Measurements from ENCODE around the gene SYT6.

SYT6 gene

DNA sequence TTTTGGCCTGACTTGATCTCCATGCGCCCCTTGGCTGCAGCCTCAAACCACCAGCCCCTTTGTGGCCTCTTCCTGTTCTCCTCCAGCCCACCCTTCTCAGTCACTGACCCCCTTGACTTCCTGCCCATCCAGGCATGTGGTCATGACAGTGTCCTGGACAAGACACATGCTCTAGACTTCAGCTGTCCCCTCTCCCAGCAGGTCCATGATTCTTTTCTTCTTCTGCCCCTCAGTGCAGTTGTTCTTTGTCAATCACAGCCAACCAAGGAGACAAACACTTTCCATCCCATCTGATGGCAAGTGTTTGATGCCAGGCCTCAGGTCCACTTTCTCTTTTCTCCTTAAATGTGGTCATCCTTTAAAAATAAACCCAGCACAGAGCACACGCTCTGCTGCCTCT is 49.7 kb downstream of the SYT6 start:
- TF ChIP-seq, protein P1, sequence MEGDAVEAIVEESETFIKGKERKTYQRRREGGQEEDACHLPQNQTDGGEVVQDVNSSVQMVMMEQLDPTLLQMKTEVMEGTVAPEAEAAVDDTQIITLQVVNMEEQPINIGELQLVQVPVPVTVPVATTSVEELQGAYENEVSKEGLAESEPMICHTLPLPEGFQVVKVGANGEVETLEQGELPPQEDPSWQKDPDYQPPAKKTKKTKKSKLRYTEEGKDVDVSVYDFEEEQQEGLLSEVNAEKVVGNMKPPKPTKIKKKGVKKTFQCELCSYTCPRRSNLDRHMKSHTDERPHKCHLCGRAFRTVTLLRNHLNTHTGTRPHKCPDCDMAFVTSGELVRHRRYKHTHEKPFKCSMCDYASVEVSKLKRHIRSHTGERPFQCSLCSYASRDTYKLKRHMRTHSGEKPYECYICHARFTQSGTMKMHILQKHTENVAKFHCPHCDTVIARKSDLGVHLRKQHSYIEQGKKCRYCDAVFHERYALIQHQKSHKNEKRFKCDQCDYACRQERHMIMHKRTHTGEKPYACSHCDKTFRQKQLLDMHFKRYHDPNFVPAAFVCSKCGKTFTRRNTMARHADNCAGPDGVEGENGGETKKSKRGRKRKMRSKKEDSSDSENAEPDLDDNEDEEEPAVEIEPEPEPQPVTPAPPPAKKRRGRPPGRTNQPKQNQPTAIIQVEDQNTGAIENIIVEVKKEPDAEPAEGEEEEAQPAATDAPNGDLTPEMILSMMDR (conservative IDR thresholded peaks at IDR 0.05; ENCODE audit: low read depth, low read length), result no peak
- H3K27ac ChIP-seq, result no peak overlapping the region

DNA sequence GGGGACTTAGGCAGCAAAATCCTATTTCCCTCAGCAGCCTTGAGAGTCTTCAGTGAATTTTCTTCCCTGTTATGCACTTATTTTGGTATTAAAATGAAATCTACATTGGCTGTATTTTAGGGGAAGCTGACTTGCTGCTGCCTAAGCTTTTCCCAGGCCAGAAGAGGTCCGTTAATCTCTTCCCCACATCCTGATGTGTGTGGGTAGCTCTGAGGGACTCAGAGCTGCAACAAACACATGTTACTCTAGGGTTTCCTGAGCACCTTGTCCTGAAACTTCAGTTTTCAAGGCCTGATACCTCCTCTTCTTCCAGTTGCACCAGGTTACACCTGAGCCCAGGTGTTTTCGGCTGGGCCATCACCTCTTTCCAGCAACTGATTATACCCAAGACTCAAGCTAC is 51.5 kb downstream of the SYT6 start:
- TF ChIP-seq, protein P1 (conservative IDR thresholded peaks at IDR 0.05; ENCODE audit: low read depth, low read length), result no peak
- Histone ChIP-seq H3K36me3 (ENCODE audit: insufficient read depth) (no peaks in the 10 kb centered on the region), H3K4me1 (ENCODE audit: low read depth, poor library complexity, severe bottlenecking) (no peaks in the 10 kb centered on the region), H4K20me1 (ENCODE audit: insufficient read depth) (no peaks in the 10 kb centered on the region), H3K4me2 (no peak overlapping the region), H2AFZ (ENCODE audit: low read depth) (no peak overlapping the region), H3K27me3 (ENCODE audit: insufficient read depth, low read depth) (no peaks in the 10 kb centered on the region), H3K4me3 (IDR thresholded peaks at IDR 0.05; ENCODE audit: insufficient read depth, low read depth, low read length) (no peak overlapping the region), H3K79me2 (ENCODE audit: insufficient read depth, low read depth) (no peaks in the 10 kb centered on the region), H3K27ac (no peak overlapping the region), H3K9ac (no peak overlapping the region)

More for the DNA sequence above, 49.7 kb downstream of the SYT6 start:
- Histone ChIP-seq H3K79me2 (ENCODE audit: insufficient read depth, low read depth) (no peaks in the 10 kb centered on the region), H3K4me3 (IDR thresholded peaks at IDR 0.05; ENCODE audit: insufficient read depth, low read depth, low read length) (no peak overlapping the region), H2AFZ (ENCODE audit: low read depth) (no peak overlapping the region), H3K36me3 (ENCODE audit: insufficient read depth) (no peaks in the 10 kb centered on the region), H4K20me1 (ENCODE audit: insufficient read depth) (no peaks in the 10 kb centered on the region), H3K9ac (no peak overlapping the region), H3K4me2 (no peak overlapping the region), H3K27me3 (ENCODE audit: insufficient read depth, low read depth) (no peaks in the 10 kb centered on the region), H3K4me1 (ENCODE audit: low read depth, poor library complexity, severe bottlenecking) (no peaks in the 10 kb centered on the region)

DNA sequence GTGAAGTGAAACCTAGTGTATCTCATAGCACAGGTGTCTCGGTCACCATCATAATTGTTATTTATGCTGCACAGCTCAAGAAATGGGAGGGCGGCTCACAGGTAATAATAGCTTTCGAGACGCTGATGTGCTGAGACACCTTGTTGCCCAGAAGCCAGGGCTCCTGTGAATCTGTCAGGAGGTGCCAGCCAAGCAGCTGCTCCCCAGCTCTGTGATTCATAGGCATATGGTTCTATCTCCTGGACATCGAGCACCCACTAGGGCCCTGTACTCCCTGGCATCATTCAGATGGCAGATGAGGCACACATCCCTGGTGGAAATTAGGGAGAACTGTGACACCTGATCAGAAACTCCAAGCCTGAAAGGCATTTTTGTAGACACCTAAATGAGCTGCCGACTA is 53.5 kb downstream of the SYT6 start:
- Histone ChIP-seq H3K9ac (no peak overlapping the region), H2AFZ (ENCODE audit: low read depth) (no peak overlapping the region), H3K4me1 (ENCODE audit: low read depth, poor library complexity, severe bottlenecking) (no peaks in the 10 kb centered on the region), H3K36me3 (ENCODE audit: insufficient read depth) (no peaks in the 10 kb centered on the region), H3K79me2 (ENCODE audit: insufficient read depth, low read depth) (no peaks in the 10 kb centered on the region), H3K27ac (no peak overlapping the region), H4K20me1 (ENCODE audit: insufficient read depth) (no peaks in the 10 kb centered on the region), H3K4me3 (IDR thresholded peaks at IDR 0.05; ENCODE audit: insufficient read depth, low read depth, low read length) (no peak overlapping the region), H3K27me3 (ENCODE audit: insufficient read depth, low read depth) (no peaks in the 10 kb centered on the region), H3K4me2 (no peak overlapping the region)
- TF ChIP-seq, protein P1 (conservative IDR thresholded peaks at IDR 0.05; ENCODE audit: low read depth, low read length), result no peak

DNA sequence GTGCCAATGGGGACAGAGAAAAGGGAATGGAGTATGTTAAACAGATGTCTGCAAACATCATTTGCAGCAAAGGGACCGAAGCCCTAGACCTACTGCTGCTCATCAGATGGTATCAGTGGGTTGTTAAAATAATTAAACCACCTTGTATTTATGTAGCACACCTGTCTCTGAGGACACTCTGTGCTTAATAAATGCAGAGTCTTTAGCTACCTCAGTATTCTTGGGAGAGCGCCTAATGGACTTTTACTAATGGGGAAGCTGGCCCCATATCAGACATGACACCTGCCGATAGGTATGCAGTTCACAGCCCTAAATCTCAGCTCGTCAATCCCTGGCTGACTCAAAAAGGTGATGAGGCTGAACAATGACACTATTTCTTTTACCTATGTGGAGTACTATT is 54.4 kb downstream of the SYT6 start:
- H3K9ac ChIP-seq, result no peak overlapping the region
- TF ChIP-seq, protein P1 (conservative IDR thresholded peaks at IDR 0.05; ENCODE audit: low read depth, low read length), result no peak
- H3K4me3 ChIP-seq (IDR thresholded peaks at IDR 0.05; ENCODE audit: insufficient read depth, low read depth, low read length), result no peak overlapping the region
- H3K4me1 ChIP-seq (ENCODE audit: low read depth, poor library complexity, severe bottlenecking), result no peaks in the 10 kb centered on the region
- H3K4me2 ChIP-seq, result no peak overlapping the region
- no peaks in the 10 kb centered on the region for H4K20me1 ChIP-seq (ENCODE audit: insufficient read depth)
- H3K27me3 ChIP-seq (ENCODE audit: insufficient read depth, low read depth), result no peaks in the 10 kb centered on the region
- H2AFZ ChIP-seq (ENCODE audit: low read depth), result no peak overlapping the region
- no peak overlapping the region for H3K27ac ChIP-seq
- no peaks in the 10 kb centered on the region for H3K79me2 ChIP-seq (ENCODE audit: insufficient read depth, low read depth)
- H3K36me3 ChIP-seq (ENCODE audit: insufficient read depth), result no peaks in the 10 kb centered on the region
